IMR-90 (cell line): ENCODE results near the gene SLC66A2.

Experiments used
- CTCF ChIP-seq: conservative IDR thresholded peaks from 2 replicates; pipeline ENCODE4 v1.5.1; 2012; ENCODE audit warnings: mild to moderate bottlenecking, low read depth, low read length, improper control_type of control experiment
- POLR2A ChIP-seq: IDR thresholded peaks from 2 replicates; pipeline ENCODE4 v1.6.1; 2012; ENCODE audit warnings: mild to moderate bottlenecking, low read depth, low read length

DNA sequence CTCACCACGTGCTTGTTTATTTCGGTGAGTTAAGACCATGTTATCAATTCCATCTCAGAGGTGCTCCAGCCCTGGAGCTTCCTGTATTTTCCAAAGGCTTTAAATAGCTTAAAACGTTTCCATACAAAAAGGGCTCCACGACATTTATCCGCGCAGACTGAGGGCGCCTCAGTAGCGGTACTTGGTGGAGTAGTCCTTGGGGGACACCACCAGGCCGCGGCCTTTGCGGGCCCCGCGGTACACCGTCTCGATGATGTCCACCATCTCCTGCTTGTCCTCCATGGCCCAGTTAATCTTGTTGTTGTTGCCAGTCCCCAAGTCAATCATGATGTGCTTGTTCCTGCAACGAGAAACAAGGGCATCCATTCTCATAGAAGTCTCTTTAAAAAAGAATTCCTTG is 22.1 kb upstream of the SLC66A2 start:
- TF ChIP-seq CTCF: no peak
- no peak for TF ChIP-seq POLR2A
